ENCODE results near the gene PDF. TPM values are rescaled to one million over a fixed set of nuclear protein-coding genes. Genes with fewer than 3 reads are reported as not detected.

The PDF gene
- total and polyA plus RNA-seq, 2 of the 13 experiments (the other 11 are each of a cell fraction or from before 2014, with no cell fraction given), result 12.4 to 48.8 TPM

DNA sequence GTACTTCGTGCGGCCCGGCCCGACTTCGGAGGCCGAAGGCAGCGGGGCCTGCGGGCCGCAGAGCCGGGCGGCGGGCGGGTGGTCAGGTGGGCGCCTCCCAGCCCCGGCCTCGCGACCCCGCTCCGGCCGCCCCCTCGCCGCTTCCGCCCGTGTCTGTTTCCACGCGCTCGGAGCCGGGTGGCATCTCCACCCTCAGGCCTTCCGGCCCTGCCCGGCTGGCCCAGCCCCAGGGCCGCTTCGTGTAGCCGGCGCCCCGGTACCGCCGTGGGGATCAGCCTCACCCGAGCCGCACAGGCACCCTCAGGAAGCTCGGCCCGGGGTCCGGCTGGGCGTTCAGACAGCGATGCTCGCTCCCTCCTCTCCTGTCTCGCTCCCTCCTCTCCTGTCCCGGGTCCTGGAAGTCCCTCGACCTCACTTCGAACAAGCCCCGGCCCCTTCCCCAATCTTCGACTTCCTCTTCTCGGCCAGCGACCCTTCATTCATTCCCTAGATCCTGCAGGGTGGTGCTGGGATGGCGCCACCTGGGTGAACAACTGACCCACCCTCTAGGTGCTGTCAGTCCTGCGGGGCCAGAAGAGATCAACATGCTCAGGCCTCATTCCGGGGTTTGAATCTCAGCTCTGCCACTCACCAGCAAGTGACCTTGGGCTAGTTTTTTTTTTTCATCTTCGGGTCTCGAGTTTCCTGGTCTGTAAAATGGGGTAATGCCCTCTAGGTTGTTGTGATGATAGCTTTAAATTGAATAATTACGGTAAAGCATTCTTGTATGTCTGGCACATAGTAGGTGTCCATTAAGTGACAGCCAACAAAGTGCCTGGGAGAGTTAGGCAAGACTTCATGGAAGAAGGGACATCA is 18.6 kb downstream of the PDF start (continued):
- TF ChIP-seq, protein P1, sequence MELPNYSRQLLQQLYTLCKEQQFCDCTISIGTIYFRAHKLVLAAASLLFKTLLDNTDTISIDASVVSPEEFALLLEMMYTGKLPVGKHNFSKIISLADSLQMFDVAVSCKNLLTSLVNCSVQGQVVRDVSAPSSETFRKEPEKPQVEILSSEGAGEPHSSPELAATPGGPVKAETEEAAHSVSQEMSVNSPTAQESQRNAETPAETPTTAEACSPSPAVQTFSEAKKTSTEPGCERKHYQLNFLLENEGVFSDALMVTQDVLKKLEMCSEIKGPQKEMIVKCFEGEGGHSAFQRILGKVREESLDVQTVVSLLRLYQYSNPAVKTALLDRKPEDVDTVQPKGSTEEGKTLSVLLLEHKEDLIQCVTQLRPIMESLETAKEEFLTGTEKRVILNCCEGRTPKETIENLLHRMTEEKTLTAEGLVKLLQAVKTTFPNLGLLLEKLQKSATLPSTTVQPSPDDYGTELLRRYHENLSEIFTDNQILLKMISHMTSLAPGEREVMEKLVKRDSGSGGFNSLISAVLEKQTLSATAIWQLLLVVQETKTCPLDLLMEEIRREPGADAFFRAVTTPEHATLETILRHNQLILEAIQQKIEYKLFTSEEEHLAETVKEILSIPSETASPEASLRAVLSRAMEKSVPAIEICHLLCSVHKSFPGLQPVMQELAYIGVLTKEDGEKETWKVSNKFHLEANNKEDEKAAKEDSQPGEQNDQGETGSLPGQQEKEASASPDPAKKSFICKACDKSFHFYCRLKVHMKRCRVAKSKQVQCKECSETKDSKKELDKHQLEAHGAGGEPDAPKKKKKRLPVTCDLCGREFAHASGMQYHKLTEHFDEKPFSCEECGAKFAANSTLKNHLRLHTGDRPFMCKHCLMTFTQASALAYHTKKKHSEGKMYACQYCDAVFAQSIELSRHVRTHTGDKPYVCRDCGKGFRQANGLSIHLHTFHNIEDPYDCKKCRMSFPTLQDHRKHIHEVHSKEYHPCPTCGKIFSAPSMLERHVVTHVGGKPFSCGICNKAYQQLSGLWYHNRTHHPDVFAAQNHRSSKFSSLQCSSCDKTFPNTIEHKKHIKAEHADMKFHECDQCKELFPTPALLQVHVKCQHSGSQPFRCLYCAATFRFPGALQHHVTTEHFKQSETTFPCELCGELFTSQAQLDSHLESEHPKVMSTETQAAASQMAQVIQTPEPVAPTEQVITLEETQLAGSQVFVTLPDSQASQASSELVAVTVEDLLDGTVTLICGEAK (IDR thresholded peaks at IDR 0.05), result no peak
- TF ChIP-seq, protein P1 (CRISPR knock-in tag; IDR thresholded peaks at IDR 0.05), result peak; percentile 11; the same call in 1 of the 2 replicates
- TF ChIP-seq CCDC6 (CRISPR knock-in tag; IDR thresholded peaks at IDR 0.05) (peak; percentile 77; the same call in 1 of the 2 replicates), ZSCAN31 (CRISPR knock-in tag; IDR thresholded peaks at IDR 0.05; ENCODE audit: low read depth) (peak; percentile 37), XRCC5 (optimal IDR thresholded peaks at IDR 0.05; ENCODE audit: low read length) (peak; percentile 62), PHF5A (CRISPR knock-in tag; IDR thresholded peaks at IDR 0.05; ENCODE audit: low read depth, unreplicated experiment) (no peak), MZF1 (CRISPR knock-in tag; IDR thresholded peaks at IDR 0.05; ENCODE audit: borderline replicate concordance) (no peak), MYNN (CRISPR knock-in tag; IDR thresholded peaks at IDR 0.05; ENCODE audit: low read depth) (peak; percentile 78; the same call in 1 of the 2 replicates), ZNF598 (CRISPR knock-in tag; IDR thresholded peaks at IDR 0.05; ENCODE audit: borderline replicate concordance) (peak; percentile 42; the same call in 1 of the 2 replicates), CC2D1A (CRISPR knock-in tag; IDR thresholded peaks at IDR 0.05) (no peak)
- TF ChIP-seq, protein P2, sequence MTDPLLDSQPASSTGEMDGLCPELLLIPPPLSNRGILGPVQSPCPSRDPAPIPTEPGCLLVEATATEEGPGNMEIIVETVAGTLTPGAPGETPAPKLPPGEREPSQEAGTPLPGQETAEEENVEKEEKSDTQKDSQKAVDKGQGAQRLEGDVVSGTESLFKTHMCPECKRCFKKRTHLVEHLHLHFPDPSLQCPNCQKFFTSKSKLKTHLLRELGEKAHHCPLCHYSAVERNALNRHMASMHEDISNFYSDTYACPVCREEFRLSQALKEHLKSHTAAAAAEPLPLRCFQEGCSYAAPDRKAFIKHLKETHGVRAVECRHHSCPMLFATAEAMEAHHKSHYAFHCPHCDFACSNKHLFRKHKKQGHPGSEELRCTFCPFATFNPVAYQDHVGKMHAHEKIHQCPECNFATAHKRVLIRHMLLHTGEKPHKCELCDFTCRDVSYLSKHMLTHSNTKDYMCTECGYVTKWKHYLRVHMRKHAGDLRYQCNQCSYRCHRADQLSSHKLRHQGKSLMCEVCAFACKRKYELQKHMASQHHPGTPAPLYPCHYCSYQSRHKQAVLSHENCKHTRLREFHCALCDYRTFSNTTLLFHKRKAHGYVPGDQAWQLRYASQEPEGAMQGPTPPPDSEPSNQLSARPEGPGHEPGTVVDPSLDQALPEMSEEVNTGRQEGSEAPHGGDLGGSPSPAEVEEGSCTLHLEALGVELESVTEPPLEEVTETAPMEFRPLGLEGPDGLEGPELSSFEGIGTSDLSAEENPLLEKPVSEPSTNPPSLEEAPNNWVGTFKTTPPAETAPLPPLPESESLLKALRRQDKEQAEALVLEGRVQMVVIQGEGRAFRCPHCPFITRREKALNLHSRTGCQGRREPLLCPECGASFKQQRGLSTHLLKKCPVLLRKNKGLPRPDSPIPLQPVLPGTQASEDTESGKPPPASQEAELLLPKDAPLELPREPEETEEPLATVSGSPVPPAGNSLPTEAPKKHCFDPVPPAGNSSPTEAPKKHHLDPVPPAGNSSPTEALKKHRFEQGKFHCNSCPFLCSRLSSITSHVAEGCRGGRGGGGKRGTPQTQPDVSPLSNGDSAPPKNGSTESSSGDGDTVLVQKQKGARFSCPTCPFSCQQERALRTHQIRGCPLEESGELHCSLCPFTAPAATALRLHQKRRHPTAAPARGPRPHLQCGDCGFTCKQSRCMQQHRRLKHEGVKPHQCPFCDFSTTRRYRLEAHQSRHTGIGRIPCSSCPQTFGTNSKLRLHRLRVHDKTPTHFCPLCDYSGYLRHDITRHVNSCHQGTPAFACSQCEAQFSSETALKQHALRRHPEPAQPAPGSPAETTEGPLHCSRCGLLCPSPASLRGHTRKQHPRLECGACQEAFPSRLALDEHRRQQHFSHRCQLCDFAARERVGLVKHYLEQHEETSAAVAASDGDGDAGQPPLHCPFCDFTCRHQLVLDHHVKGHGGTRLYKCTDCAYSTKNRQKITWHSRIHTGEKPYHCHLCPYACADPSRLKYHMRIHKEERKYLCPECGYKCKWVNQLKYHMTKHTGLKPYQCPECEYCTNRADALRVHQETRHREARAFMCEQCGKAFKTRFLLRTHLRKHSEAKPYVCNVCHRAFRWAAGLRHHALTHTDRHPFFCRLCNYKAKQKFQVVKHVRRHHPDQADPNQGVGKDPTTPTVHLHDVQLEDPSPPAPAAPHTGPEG (CRISPR knock-in tag; IDR thresholded peaks at IDR 0.05), result 0 out of 2 replicates have a peak, but pooled peaks have one; percentile 1
